ENCODE measurements around the gene TMEM125. TPM values are rescaled to one million over a fixed set of nuclear protein-coding genes. Genes with fewer than 3 reads are reported as not detected.
A peak's percentile ranks its signal among the peaks of the same experiment; 100 is the strongest.

TMEM125 gene
- total and polyA plus RNA-seq, 7 donors, result not detected

DNA sequence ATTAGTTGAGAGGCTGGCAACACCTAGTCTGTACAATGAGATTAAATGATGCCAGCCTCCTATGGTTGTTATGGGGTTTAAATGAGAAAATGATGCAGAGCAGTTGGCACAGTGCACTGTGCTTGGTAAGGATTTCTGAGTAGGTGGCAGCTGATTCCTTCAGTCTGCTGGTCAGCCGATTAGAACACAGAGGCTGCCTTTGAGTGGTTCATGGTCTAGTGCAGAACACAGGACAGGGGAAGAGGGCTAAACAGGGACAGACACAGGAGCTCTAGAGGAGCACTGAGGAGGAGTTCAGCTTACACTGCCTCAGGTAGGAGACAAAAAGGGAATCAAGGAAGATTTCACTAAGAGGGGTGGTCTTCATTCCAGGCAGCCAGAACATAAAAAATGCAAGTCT is 32.4 kb downstream of the TMEM125 start:
- DNase-seq, result no peak
- peak overlapping the region; percentile 54 for H3K4me3 ChIP-seq
- ATAC-seq, result no peak
- peaks cover 6% of the 10 kb centered on the region for H3K4me1 ChIP-seq
- TF ChIP-seq, protein P1, sequence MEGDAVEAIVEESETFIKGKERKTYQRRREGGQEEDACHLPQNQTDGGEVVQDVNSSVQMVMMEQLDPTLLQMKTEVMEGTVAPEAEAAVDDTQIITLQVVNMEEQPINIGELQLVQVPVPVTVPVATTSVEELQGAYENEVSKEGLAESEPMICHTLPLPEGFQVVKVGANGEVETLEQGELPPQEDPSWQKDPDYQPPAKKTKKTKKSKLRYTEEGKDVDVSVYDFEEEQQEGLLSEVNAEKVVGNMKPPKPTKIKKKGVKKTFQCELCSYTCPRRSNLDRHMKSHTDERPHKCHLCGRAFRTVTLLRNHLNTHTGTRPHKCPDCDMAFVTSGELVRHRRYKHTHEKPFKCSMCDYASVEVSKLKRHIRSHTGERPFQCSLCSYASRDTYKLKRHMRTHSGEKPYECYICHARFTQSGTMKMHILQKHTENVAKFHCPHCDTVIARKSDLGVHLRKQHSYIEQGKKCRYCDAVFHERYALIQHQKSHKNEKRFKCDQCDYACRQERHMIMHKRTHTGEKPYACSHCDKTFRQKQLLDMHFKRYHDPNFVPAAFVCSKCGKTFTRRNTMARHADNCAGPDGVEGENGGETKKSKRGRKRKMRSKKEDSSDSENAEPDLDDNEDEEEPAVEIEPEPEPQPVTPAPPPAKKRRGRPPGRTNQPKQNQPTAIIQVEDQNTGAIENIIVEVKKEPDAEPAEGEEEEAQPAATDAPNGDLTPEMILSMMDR (IDR thresholded peaks at IDR 0.05), result no peak
- no peaks in the 10 kb centered on the region for H3K27me3 ChIP-seq (ENCODE audit: insufficient read depth in 3 of 3, low read length in 2 of 3)
- H3K27ac ChIP-seq, result no peak overlapping the region
- no peaks in the 10 kb centered on the region for H3K9me3 ChIP-seq
- intact Hi-C loops (cut with DNase I), result loop anchor here in 1 of 2 donors (5.0 kb wide), 1 partner anchor 65 kb away; no protein-coding TSS in a partner anchor
- H3K36me3 ChIP-seq (ENCODE audit: insufficient read depth in 1 of 2, low read depth in 1 of 2), result no peaks in the 10 kb centered on the region
- 65 to 67% (median 67%) methylated on average over 1 of the region's 1 CpG for WGBS, 3 donors

DNA sequence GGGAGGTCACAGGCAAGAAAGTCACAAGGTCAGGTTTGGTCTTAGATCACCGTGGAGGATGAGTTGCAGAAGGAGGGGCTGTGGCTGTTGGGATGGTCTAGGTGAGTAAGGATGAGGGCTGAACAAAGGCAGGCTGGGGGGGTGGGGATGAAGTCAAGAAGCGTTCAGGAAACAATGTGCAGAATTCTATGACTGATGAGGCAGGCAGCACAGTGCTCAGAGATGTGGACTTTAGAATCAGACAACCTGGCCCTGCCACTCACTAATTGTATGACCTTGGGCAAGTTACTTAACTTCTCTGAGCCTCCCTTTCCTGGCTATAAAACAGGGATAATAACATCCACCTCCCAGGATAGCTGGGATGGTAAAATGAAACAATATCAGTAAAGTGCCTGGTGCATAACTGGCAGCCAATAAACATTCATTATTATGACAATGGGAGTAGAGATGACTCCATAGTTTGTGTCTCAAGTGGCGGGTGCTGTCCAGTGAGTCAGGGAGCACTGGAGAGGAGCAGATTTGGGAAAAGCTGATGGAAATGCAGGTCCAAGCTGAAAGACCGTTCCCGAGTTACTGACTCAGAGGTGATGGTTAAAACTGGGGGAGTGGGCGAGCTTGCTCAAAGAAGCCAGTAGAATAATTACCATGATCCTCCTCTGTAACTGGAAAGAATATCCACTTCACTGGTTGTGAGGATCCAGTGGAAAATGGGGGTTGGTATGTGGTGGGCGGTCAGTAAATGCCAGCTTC is 33.1 kb downstream of the TMEM125 start:
- DNase-seq, result no peak
- 63 to 65% (median 64%) methylated on average over 7 of the region's 7 CpGs for WGBS, 3 donors
- TF ChIP-seq, protein P1 (IDR thresholded peaks at IDR 0.05), result no peak
- H3K4me1 ChIP-seq, result peaks cover 6% of the 10 kb centered on the region
- no peak overlapping the region for H3K27ac ChIP-seq
- intact Hi-C loops (cut with DNase I), result loop anchor here in 1 of 2 donors (5.0 kb wide), 1 partner anchor 66 kb away; no protein-coding TSS in a partner anchor
- no peak for ATAC-seq
- no peaks in the 10 kb centered on the region for H3K27me3 ChIP-seq (ENCODE audit: insufficient read depth in 3 of 3, low read length in 2 of 3)
- peak overlapping the region; percentile 54 for H3K4me3 ChIP-seq
- no peaks in the 10 kb centered on the region for H3K9me3 ChIP-seq
- no peaks in the 10 kb centered on the region for H3K36me3 ChIP-seq (ENCODE audit: insufficient read depth in 1 of 2, low read depth in 1 of 2)

DNA sequence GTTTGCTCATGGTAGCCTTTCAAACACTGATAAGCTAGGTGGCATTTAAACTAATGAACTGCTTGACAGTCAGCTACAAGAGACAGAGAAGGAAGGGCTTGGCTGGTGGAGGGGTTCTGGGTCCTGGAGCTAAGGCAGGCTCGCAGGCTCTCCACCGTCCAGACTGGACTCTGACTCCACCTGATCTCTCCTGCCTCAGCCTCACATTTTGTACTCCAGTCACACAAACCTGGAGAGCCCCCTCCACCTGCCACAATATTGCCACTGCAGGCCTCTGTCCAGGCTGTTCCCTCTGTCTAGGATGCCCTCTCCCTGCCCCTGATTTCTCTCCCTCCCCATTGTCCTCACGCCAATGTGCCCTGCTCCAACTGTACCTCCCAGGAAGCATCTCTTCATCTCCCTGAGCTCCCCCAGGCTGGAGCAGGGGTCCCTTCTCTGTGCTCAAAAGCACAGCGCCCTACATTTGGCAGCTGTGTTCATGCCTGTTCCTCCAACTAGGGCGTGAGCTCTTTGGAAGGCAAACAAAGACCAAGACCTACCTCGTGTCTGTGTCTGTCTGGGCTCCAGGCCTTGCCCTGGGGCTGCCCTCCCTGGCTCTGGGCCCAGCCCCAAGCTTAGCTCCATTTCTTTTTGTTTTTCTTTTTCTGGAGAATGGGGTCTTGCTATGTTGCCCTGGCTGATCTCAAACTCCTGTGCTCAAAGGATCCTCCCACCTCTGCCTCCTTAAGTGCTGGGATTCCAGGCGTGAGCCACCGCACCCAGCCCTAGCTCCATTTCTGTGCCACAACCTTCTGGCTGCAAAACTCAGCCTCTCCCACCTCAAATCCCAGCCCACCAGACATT is 33.9 kb downstream of the TMEM125 start:
- intact Hi-C loops (cut with DNase I), result loop anchor here in 1 of 2 donors (5.0 kb wide), 1 partner anchor 66 kb away; no protein-coding TSS in a partner anchor
- no peaks in the 10 kb centered on the region for H3K27me3 ChIP-seq (ENCODE audit: insufficient read depth in 3 of 3, low read length in 2 of 3)
- no peak for DNase-seq
- no peaks in the 10 kb centered on the region for H3K36me3 ChIP-seq (ENCODE audit: insufficient read depth in 1 of 2, low read depth in 1 of 2)
- ATAC-seq, result no peak
- 59 to 65% (median 60%) methylated on average over 8 of the region's 8 CpGs for WGBS, 3 donors
- H3K4me3 ChIP-seq, result peak overlapping the region; percentile 42
- peaks cover 6% of the 10 kb centered on the region for H3K4me1 ChIP-seq
- H3K27ac ChIP-seq, result no peak overlapping the region
- TF ChIP-seq, protein P1 (IDR thresholded peaks at IDR 0.05), result no peak
- H3K9me3 ChIP-seq, result no peaks in the 10 kb centered on the region

DNA sequence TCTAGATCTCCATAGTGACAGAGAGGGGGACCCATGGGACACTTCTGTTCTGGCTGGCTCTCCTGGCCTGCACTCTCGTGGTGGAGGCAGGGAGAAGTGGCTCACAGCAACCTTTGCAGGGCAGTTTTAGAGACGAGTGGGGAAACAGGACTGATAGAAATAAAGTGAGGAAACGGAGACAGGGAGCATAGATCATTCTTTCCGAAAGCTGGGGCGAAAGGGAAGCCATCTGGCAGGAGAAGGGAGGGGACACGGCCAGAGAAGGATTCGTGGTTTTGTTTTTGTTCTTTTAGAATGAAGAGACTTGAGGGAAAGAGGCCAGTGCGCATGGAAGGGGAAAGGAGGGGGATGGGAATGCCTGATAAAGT is 34.5 kb downstream of the TMEM125 start:
- intact Hi-C loops (cut with DNase I), result loop anchor here in 1 of 2 donors (5.0 kb wide), 1 partner anchor 67 kb away; no protein-coding TSS in a partner anchor
- Histone ChIP-seq H3K4me1 (peaks cover 6% of the 10 kb centered on the region), H3K27me3 (ENCODE audit: insufficient read depth in 3 of 3, low read length in 2 of 3) (no peaks in the 10 kb centered on the region), H3K27ac (no peak overlapping the region), H3K9me3 (no peaks in the 10 kb centered on the region), H3K4me3 (peak overlapping the region; percentile 42), H3K36me3 (ENCODE audit: insufficient read depth in 1 of 2, low read depth in 1 of 2) (no peaks in the 10 kb centered on the region)
- WGBS, 3 donors, result 36 to 45% (median 39%) methylated on average over 8 of the region's 8 CpGs
- ATAC-seq (no peak), DNase-seq (no peak)
- TF ChIP-seq, protein P1 (IDR thresholded peaks at IDR 0.05), result no peak
